HepG2 (cell line): ENCODE results near the gene PMVK. TPM values are rescaled to one million over a fixed set of nuclear protein-coding genes. Genes with fewer than 3 reads are reported as not detected.

Experiments used
- ATAC-seq: fragments of 200-7000 bp; cut with Tn5 transposase; 3 replicates; pipeline ENCODE4 v1.9.1; 2020; ENCODE audit warnings: mild to moderate bottlenecking, moderate library complexity
- BruUV-seq: library from RNA; stranded (reverse); fragments of 400-500 nt; replicated peaks from 2 replicates; lab custom pipeline; 2021; lab: Mats Ljungman, UMichigan
- CTCF ChIA-PET: fragments of 300-600 bp; formaldehyde crosslinking; extraction: SDS; loops from one replicate; lab custom pipeline; 2021; ENCODE audit warnings: low total read pairs, inconsistent platforms, low intra/inter-chr PET ratio; lab: Yijun Ruan, JAX
- POLR2A ChIA-PET: fragments of 350-600 bp; sonication (Branson Sonifier 250); formaldehyde crosslinking; loops from one replicate; lab custom pipeline; 2020; ENCODE audit warnings: antibody characterized with exemption, inconsistent platforms; lab: Yijun Ruan, JAX
- DNase-seq: peaks from one replicate; pipeline ENCODE4 v3.0.0-alpha.2; 2015; ENCODE audit warnings: low spot score
- FAIRE-seq: peaks from 3 replicates; lab custom pipeline; 2011; peaks lifted over from hg19 to GRCh38; lab: Jason Lieb, UNC
- H2AFZ ChIP-seq: one replicate; pipeline ENCODE4 v1.6.1; 2011; ENCODE audit warnings: low read length, inconsistent platforms
- H3K27ac ChIP-seq: fragments of 300-600 bp; 3 replicates; pipeline ENCODE4 v1.8.0; 2011; ENCODE audit warnings: mixed run types, mild to moderate bottlenecking, mixed read lengths, low read length, inconsistent platforms; ENCODE audit not compliant: insufficient read depth; ENCODE audit errors: extremely low read length
- H3K27me3 ChIP-seq, 2 experiments: fragments of 200-600 bp in 1 of 2; 2 replicates in 1 of 2; 3 replicates in 1 of 2; pipeline versions ENCODE4 v1.6.0 to v1.8.0; 2011; ENCODE audit warnings: low read length in 2 of 2, mild to moderate bottlenecking in 2 of 2, moderate library complexity in 2 of 2, inconsistent platforms in 1 of 2; ENCODE audit not compliant: insufficient read depth in 2 of 2, control insufficient read depth in 1 of 2
- H3K36me3 ChIP-seq, 2 experiments: fragments of 200-600 bp in 1 of 2; replicated peaks in 1 of 2; 2 replicates in 1 of 2; 3 replicates in 1 of 2; pipeline versions ENCODE4 v1.5.1 to v1.8.0; 2011; ENCODE audit warnings: low read length in 2 of 2, inconsistent platforms in 1 of 2; ENCODE audit not compliant: insufficient read depth in 2 of 2, control insufficient read depth in 1 of 2
- H3K4me1 ChIP-seq: 2 replicates; pipeline ENCODE4 v1.5.1; 2012; ENCODE audit warnings: low read length, inconsistent platforms; ENCODE audit not compliant: insufficient read depth
- H3K4me2 ChIP-seq: 2 replicates; pipeline ENCODE4 v1.6.0; 2011; ENCODE audit warnings: low read depth, low read length, inconsistent platforms
- H3K4me3 ChIP-seq, 3 experiments: fragments of 200-600 bp in 1 of 3; sonication (generic), shearing (Covaris generic) in 1 of 3; replicated peaks in 1 of 3; 2 replicates each; pipeline ENCODE4 v1.5.1; 2011 to 2016; ENCODE audit warnings: low read length in 3 of 3, inconsistent platforms in 2 of 3, low read depth in 2 of 3, mild to moderate bottlenecking in 2 of 3, control low read depth in 1 of 3, mixed read lengths in 1 of 3; ENCODE audit not compliant: insufficient read depth in 1 of 3
- H3K79me2 ChIP-seq: one replicate; pipeline ENCODE4 v1.6.1; 2011; ENCODE audit warnings: low read length, inconsistent platforms; ENCODE audit not compliant: insufficient read depth
- H3K9ac ChIP-seq: 2 replicates; pipeline ENCODE4 v1.6.0; 2011; ENCODE audit warnings: mild to moderate bottlenecking, low read depth, low read length, inconsistent platforms; ENCODE audit not compliant: insufficient read depth
- H3K9me3 ChIP-seq: 2 replicates; pipeline ENCODE4 v1.5.1; 2012; ENCODE audit warnings: mild to moderate bottlenecking, low read length
- H4K20me1 ChIP-seq: 2 replicates; pipeline ENCODE4 v1.6.0; 2011; ENCODE audit warnings: inconsistent platforms, mild to moderate bottlenecking, low read length, moderate library complexity; ENCODE audit not compliant: insufficient read depth
- CBFB ChIP-seq: sonication (generic); formaldehyde crosslinking; IDR thresholded peaks from 2 replicates; pipeline ENCODE4 v1.4.0; 2020; ENCODE audit warnings: missing genetic modification reagents
- CCDC6 ChIP-seq: sonication (generic); formaldehyde crosslinking; IDR thresholded peaks from 2 replicates; pipeline ENCODE4 v1.8.1; 2022; ENCODE audit warnings: mild to moderate bottlenecking, missing genetic modification reagents, moderate library complexity
- HOXA5 ChIP-seq: sonication (generic); formaldehyde crosslinking; IDR thresholded peaks from 2 replicates; pipeline ENCODE4 v1.4.0; 2020; ENCODE audit warnings: missing genetic modification reagents
- NKX3-1 ChIP-seq: sonication (generic); formaldehyde crosslinking; IDR thresholded peaks from 2 replicates; pipeline ENCODE4 v1.5.0; 2020; ENCODE audit warnings: missing genetic modification reagents
- RELA ChIP-seq: sonication (generic); formaldehyde crosslinking; IDR thresholded peaks from 2 replicates; pipeline ENCODE4 v1.4.0; 2020; ENCODE audit warnings: missing genetic modification reagents
- ZNF496 ChIP-seq: sonication (generic); formaldehyde crosslinking; IDR thresholded peaks from 2 replicates; pipeline ENCODE4 v1.8.1; 2023; ENCODE audit warnings: mild to moderate bottlenecking, moderate library complexity, missing genetic modification reagents; ENCODE audit not compliant: insufficient replicate concordance
- ZNF672 ChIP-seq: sonication (generic); formaldehyde crosslinking; IDR thresholded peaks from 2 replicates; pipeline ENCODE4 v1.8.1; 2022; ENCODE audit warnings: missing genetic modification reagents
- WGBS: methylation state at CpG from one replicate; pipeline ENCODE4 v1.1.6; 2017; ENCODE audit warnings: low lambda C conversion rate; 5-methylcytosine and 5-hydroxymethylcytosine counted together
- in situ Hi-C: cut with HindIII; loops from 2 replicates; pipeline ENCODE4 v1.10.0; 2017; ENCODE audit warnings: low pct_unique_long_range_greater_than_20kb; ENCODE audit not compliant: extremely low pct_ligation_motif_present
- intact Hi-C: fragments of 100-400 bp; cut with micrococcal nuclease; formaldehyde crosslinking; loops from one replicate; pipeline ENCODE4 v1.10.0; 2022; ENCODE audit not compliant: unreplicated experiment
- polyA plus RNA-seq, 8 experiments: library from polyadenylated mRNA; depleted of rRNA in 3 of 8; stranded (reverse) in 7 of 8; unstranded in 1 of 8; fragments of >200 nt; fragmentation: Illumina TruSeq in 4 of 8; extraction: Trizol in 4 of 8; gene quantifications; 2 replicates each; pipeline versions ENCODE4 v1.2.1 to v1.2.3, GENCODE V29; 2011 to 2016; ENCODE audit warnings: low read depth in 4 of 8, missing spikeins in 1 of 8, mixed read lengths in 1 of 8; ENCODE audit not compliant: insufficient read depth in 1 of 8
- total RNA-seq, 5 experiments: library from RNA; depleted of rRNA; stranded (reverse); fragments of >200 nt; fragmentation: Illumina TruSeq; extraction: Trizol; gene quantifications; 2 replicates each; pipeline ENCODE4 v1.2.3, GENCODE V29; 2016; ENCODE audit warnings: low read depth in 1 of 5
- TF ChIP-seq, protein P1 (sequence below): sonication (generic); formaldehyde crosslinking; IDR thresholded peaks from 2 replicates; pipeline ENCODE4 v1.5.0; 2020; ENCODE audit warnings: missing genetic modification reagents

The PMVK gene
- total and polyA plus RNA-seq, 2 of the 13 experiments (the other 11 are each of a cell fraction or from before 2014, with no cell fraction given), result 3.9 to 12.6 TPM

DNA sequence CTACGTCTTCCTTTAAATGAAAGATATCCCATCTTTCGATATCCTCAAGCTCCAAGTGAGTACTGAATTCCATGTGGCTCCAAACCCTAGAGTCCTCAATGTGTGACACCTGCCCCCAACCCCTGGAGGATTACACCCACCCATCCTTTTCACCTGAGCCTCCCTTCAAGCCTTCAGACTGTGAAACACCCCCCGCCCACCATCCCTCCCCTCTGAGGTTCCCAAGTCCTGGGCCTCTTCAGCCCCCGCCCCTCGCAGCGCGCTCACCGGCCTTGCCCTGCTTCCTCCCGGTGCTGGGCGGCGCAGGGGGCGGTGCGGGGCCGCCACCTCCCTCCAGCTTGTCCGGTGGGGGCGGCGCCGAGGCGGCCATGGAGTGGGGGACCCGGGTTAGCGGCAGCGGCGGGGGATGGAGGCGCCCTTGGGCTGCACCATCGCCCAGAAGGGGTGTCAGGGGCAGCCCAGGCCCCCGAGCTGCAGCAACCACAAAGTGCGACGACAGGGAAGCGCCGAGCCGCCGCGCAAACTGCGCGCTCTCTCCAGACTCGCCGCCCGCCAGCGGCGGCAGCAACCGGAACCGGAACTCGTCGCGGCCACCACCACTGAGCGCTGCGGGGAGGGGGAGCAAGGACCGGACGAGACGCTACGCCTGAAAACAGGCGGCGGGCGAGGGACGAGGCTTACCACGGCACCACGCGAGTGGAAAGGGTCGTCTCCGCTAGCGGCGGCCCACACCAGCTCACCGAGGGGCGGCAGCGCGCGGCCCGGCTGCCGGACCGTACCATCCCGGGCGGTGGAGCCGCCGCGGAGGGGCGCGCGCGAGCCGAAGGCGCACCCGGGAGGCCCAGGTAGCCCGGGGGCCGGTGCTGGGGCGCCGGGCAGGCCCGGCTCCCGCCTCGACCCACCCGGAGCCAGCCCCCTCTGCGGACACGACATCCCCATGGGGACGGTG lies 25.0 kb upstream of the PMVK start, which contains the start of gene PYGO2 (continued):
- TF ChIP-seq NKX3-1 (peak; percentile 81; the same call in 1 of the 2 replicates), CCDC6 (CRISPR knock-in tag) (peak; percentile 93), RELA (CRISPR knock-in tag) (no peak)
- TF ChIP-seq, protein P1, sequence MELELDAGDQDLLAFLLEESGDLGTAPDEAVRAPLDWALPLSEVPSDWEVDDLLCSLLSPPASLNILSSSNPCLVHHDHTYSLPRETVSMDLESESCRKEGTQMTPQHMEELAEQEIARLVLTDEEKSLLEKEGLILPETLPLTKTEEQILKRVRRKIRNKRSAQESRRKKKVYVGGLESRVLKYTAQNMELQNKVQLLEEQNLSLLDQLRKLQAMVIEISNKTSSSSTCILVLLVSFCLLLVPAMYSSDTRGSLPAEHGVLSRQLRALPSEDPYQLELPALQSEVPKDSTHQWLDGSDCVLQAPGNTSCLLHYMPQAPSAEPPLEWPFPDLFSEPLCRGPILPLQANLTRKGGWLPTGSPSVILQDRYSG (CRISPR knock-in tag), result 0 out of 2 replicates have a peak, but pooled peaks have one; percentile 35

DNA sequence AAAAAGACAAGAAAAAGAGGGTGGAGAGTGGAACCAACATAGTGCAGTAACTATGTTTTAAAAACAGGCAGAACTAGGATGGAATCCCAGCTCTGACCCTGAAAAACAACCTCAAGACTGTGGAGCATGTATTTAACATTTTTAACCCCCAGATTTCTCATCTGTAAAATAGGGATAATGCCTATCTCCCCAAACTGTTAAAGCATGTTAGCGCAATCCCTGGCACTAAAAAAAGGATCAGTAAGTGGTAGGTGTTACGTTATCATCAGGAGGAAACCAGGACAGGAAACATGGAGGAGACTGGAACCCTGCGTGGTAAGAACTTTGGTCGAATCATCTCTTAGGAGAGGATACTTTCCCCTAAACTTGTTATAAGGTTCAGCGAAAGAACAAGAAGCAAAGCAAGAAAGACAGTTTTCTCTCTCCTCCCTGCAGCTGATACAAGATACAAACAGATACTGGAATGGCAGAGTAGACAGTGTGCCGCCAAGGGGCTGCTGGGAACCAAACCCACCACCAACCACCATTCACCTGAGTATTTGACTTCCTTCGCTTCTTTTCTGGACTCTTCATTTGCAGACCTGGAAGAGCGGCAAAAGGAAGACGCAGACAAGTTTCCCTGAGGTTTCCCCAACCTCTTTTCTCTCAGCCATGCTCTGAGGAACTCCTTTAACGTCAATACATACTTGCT lies 24.1 kb upstream of the PMVK start:
- Histone ChIP-seq H3K9me3 (no peaks in the 10 kb centered on the region), H3K4me1 (peaks cover 51% of the 10 kb centered on the region), H4K20me1 (no peaks in the 10 kb centered on the region)

More for the DNA sequence above, 24.1 kb upstream of the PMVK start:
- Histone ChIP-seq H2AFZ (no peak overlapping the region), H3K27me3 (no peaks in the 10 kb centered on the region; a peak in 1 of 5 replicates), H3K4me2 (peak overlapping the region; percentile 92), H3K27ac (peak overlapping the region; percentile 96), H3K79me2 (peaks cover 17% of the 10 kb centered on the region), H3K9ac (peak overlapping the region; percentile 97), H3K4me3 (peak overlapping the region; percentile 72 to 87 (median 80)), H3K36me3 (peaks cover 13 to 37% of the 10 kb centered on the region in 2 experiments; a peak in 4 of 5 replicates)
- TF ChIP-seq ZNF672, result 0 out of 2 replicates have a peak, but pooled peaks have one; percentile 4
- TF ChIP-seq HOXA5 (CRISPR knock-in tag), result no peak
- no peak for TF ChIP-seq ZNF496 (CRISPR knock-in tag)
- no peak for TF ChIP-seq CBFB
- in situ Hi-C loops (loop anchor here (5.0 kb wide), 1 partner anchor 37 kb away; no protein-coding TSS in a partner anchor), intact Hi-C loops (loop anchor here (2.0 kb wide), 1 partner anchor 40 kb away; no protein-coding TSS in a partner anchor)
- FAIRE-seq, result no peak
- ChIA-PET POLR2A (interaction anchor here (0.6 to 8.3 kb wide), 11 partner anchors 13 to 124 kb away, joined by 3 to 148 read pairs (median 8); partner anchors contain the start of genes ADAM15, CKS1B, FLAD1 and PMVK), CTCF (interaction anchor here (0.6 to 3.7 kb wide), 2 partner anchors 57 to 91 kb away, joined by 3 to 24 read pairs; no protein-coding TSS in a partner anchor)
- BruUV-seq, result TSS peak; percentile 48
- 62% methylated on average over 10 of the region's 10 CpGs for WGBS
- ATAC-seq, result no peak
- no peak for DNase-seq
